Stimulated activated CD4-positive, alpha-beta T cell treated with anti-CD3 and anti-CD28 coated beads, Interleukin-12 subunit alpha, Interleukin-12 subunit beta, amount 100 ng/mL, for 24 hours (primary cell): ENCODE results near the gene RASSF8.

Experiments used
- DNase-seq, 2 experiments: peaks; one replicate each; pipeline ENCODE4 v3.0.0-alpha.2; 2020; ENCODE audit warnings: low read depth in 2 of 2

The RASSF8 gene

GRCh38 chr12:25993901-25994651 is 35.6 kb downstream of the RASSF8 start:
- no peak for DNase-seq

- no peak for DNase-seq
Observed at GRCh38 chr12:25994901-25995625, 36.6 kb downstream of the RASSF8 start.

GRCh38 chr12:25995906-25996305 is 37.4 kb downstream of the RASSF8 start:
- no peak for DNase-seq

GRCh38 chr12:25996677-25997076 is 38.2 kb downstream of the RASSF8 start:
- DNase-seq, result no peak

GRCh38 chr12:25997201-25997963 is 38.9 kb downstream of the RASSF8 start:
- DNase-seq, result no peak

GRCh38 chr12:26000898-26001297 is 42.4 kb downstream of the RASSF8 start:
- DNase-seq, result no peak

GRCh38 chr12:26001530-26001929 is 43.0 kb downstream of the RASSF8 start:
- DNase-seq, result no peak

- no peak for DNase-seq
Observed at GRCh38 chr12:26003065-26003464, 44.6 kb downstream of the RASSF8 start.

GRCh38 chr12:26007566-26007965 is 49.1 kb downstream of the RASSF8 start:
- DNase-seq, result no peak

GRCh38 chr12:26009593-26009992 is 51.1 kb downstream of the RASSF8 start:
- no peak for DNase-seq

- no peak for DNase-seq
Observed at GRCh38 chr12:26010293-26010821, 51.9 kb downstream of the RASSF8 start.

GRCh38 chr12:26011099-26011498 is 52.6 kb downstream of the RASSF8 start:
- no peak for DNase-seq

GRCh38 chr12:26014085-26014484 is 55.6 kb downstream of the RASSF8 start:
- no peak for DNase-seq

GRCh38 chr12:26016516-26016915 is 58.0 kb downstream of the RASSF8 start:
- no peak for DNase-seq

- DNase-seq, result no peak
Observed at GRCh38 chr12:26017484-26018211, 59.2 kb downstream of the RASSF8 start.

- no peak for DNase-seq
Observed at GRCh38 chr12:26018926-26019325, 60.4 kb downstream of the RASSF8 start.

- DNase-seq, result no peak
Observed at GRCh38 chr12:26021534-26021933, 63.1 kb downstream of the RASSF8 start.

- no peak for DNase-seq
Observed at GRCh38 chr12:26022043-26022442, 63.6 kb downstream of the RASSF8 start.

- no peak for DNase-seq
Observed at GRCh38 chr12:26026713-26027112, 68.2 kb downstream of the RASSF8 start.

GRCh38 chr12:26027401-26027800 is 68.9 kb downstream of the RASSF8 start:
- DNase-seq, result no peak

GRCh38 chr12:26028953-26029735 is 70.7 kb downstream of the RASSF8 start:
- no peak for DNase-seq
